Body of pancreas (tissue), 4 donors: ENCODE data around the gene PRUNE2.

Experiments
- CTCF ChIP-seq, 7 experiments: fragments of 450-650 bp in 4 of 7; fragments of 200-600 bp in 3 of 7; sonication (generic) in 3 of 7; IDR thresholded peaks; one replicate each; pipeline ENCODE4 v1.5.1; 2016 to 2019; ENCODE audit warnings: antibody characterized with exemption in 7 of 7
- POLR2A ChIP-seq, 3 donors: fragments of 450-650 bp; IDR thresholded peaks; one replicate each; pipeline ENCODE4 v1.6.1; 2016; ENCODE audit warnings: antibody characterized with exemption in 3 of 3, mild to moderate bottlenecking in 2 of 3

DNA sequence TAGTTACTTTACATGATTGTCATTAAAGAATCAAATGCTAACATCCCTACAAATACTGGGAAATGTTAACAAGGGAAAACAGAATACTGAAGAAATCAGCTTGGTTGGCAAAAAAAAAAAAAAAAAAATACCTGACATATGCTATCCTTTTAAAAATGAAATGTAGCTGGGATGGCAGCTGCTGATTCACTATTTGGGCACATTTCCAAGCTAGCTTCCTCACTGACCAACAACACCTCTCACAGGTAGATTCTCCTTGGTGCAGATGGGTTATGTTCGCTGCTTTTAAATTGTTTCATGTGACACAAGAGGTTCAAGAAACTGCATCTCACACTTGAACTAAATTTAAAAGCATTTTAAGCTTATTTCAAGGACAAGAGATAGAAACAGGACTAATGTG, 6.1 kb upstream of the PRUNE2 start:
- TF ChIP-seq POLR2A (IDR thresholded peaks at IDR 0.05) = no peak
- no peak for TF ChIP-seq CTCF (IDR thresholded peaks at IDR 0.05)
